WTC11 (cell line): ENCODE data around the gene CERS3. TPM values are rescaled to one million over a fixed set of nuclear protein-coding genes. Genes with fewer than 3 reads are reported as not detected.

Source experiments
- ATAC-seq: fragments of 200-7000 bp; cut with Tn5 transposase; 2 replicates; pipeline ENCODE4 v1.10.0; 2021; ENCODE audit warnings: mild to moderate bottlenecking, moderate library complexity
- CTCF ChIA-PET: fragments of 300-600 bp; sonication (Branson Sonifier 250); formaldehyde crosslinking; loops from one replicate; lab custom pipeline; 2021; ENCODE audit warnings: antibody characterized with exemption; lab: Charles Lee
- POLR2A ChIA-PET: fragments of 350-600 bp; sonication (Branson Sonifier 250); formaldehyde crosslinking; loops from one replicate; lab custom pipeline; 2021; ENCODE audit warnings: antibody characterized with exemption; lab: Charles Lee
- DNase-seq: peaks from one replicate; pipeline ENCODE4 v3.0.0; 2021; ENCODE audit warnings: low spot score
- H3K27ac Mint-ChIP-seq: 2 replicates; pipeline ENCODE4 v1.8.0; 2021; ENCODE audit warnings: mixed read lengths
- H3K27me3 Mint-ChIP-seq: 2 replicates; pipeline ENCODE4 v1.8.0; 2021; ENCODE audit warnings: low read depth, mild to moderate bottlenecking, moderate library complexity, mixed read lengths
- H3K36me3 Mint-ChIP-seq: 2 replicates; pipeline ENCODE4 v1.8.0; 2021; ENCODE audit warnings: mixed read lengths
- H3K4me1 Mint-ChIP-seq: 2 replicates; pipeline ENCODE4 v1.8.0; 2022; ENCODE audit warnings: mixed read lengths
- H3K4me3 Mint-ChIP-seq: 2 replicates; pipeline ENCODE4 v1.8.0; 2021; ENCODE audit warnings: mild to moderate bottlenecking, moderate library complexity, mixed read lengths
- H3K9me3 Mint-ChIP-seq: 2 replicates; pipeline ENCODE4 v1.8.0; 2021; ENCODE audit warnings: mixed read lengths
- ATF1 ChIP-seq: sonication (generic); formaldehyde crosslinking; IDR thresholded peaks from 2 replicates; pipeline ENCODE4 v1.8.1; 2023; ENCODE audit warnings: mild to moderate bottlenecking, moderate library complexity, missing genetic modification reagents
- CBFB ChIP-seq: sonication (generic); formaldehyde crosslinking; IDR thresholded peaks from 2 replicates; pipeline ENCODE4 v1.8.1; 2022; ENCODE audit warnings: mild to moderate bottlenecking, low read depth, missing genetic modification reagents
- CREB1 ChIP-seq: sonication (generic); formaldehyde crosslinking; IDR thresholded peaks from 2 replicates; pipeline ENCODE4 v1.8.0; 2023; ENCODE audit warnings: mild to moderate bottlenecking, missing genetic modification reagents
- CREM ChIP-seq: sonication (generic); formaldehyde crosslinking; IDR thresholded peaks from 2 replicates; pipeline ENCODE4 v1.8.1; 2022; ENCODE audit warnings: mild to moderate bottlenecking, missing genetic modification reagents, moderate library complexity
- ELF4 ChIP-seq: sonication (generic); formaldehyde crosslinking; IDR thresholded peaks from 2 replicates; pipeline ENCODE4 v1.8.1; 2022; ENCODE audit warnings: low read depth, mild to moderate bottlenecking, moderate library complexity, missing genetic modification reagents
- FOXP4 ChIP-seq: sonication (generic); formaldehyde crosslinking; IDR thresholded peaks from 2 replicates; pipeline ENCODE4 v1.8.0; 2022; ENCODE audit warnings: mild to moderate bottlenecking, missing genetic modification reagents
- GTF2I ChIP-seq: fragments of 250-450 bp; sonication (Bioruptor Pico); conservative IDR thresholded peaks from 2 replicates; pipeline ENCODE4 v1.4.0; 2021; ENCODE audit warnings: mild to moderate bottlenecking
- IRF1 ChIP-seq: sonication (generic); formaldehyde crosslinking; IDR thresholded peaks from 2 replicates; pipeline ENCODE4 v1.8.0; 2023; ENCODE audit warnings: missing genetic modification reagents
- IRF2 ChIP-seq: sonication (generic); formaldehyde crosslinking; IDR thresholded peaks from 2 replicates; pipeline ENCODE4 v1.8.0; 2022; ENCODE audit warnings: low read depth, missing genetic modification reagents, borderline replicate concordance
- MYBL2 ChIP-seq: sonication (generic); formaldehyde crosslinking; IDR thresholded peaks from 2 replicates; pipeline ENCODE4 v1.8.1; 2023; ENCODE audit warnings: mild to moderate bottlenecking, moderate library complexity, missing genetic modification reagents
- NFE2L1 ChIP-seq: sonication (generic); formaldehyde crosslinking; IDR thresholded peaks from 2 replicates; pipeline ENCODE4 v1.8.1; 2023; ENCODE audit warnings: missing genetic modification reagents
- NR2C2 ChIP-seq: sonication (generic); formaldehyde crosslinking; IDR thresholded peaks from 2 replicates; pipeline ENCODE4 v1.8.0; 2022; ENCODE audit warnings: mild to moderate bottlenecking, missing genetic modification reagents
- OVOL2 ChIP-seq: fragments of 250-450 bp; sonication (Bioruptor Pico); IDR thresholded peaks from 2 replicates; pipeline ENCODE4 v1.9.0; 2021; ENCODE audit warnings: mild to moderate bottlenecking, borderline replicate concordance
- RORB ChIP-seq: fragments of 250-450 bp; sonication (Bioruptor Pico); IDR thresholded peaks from 2 replicates; pipeline ENCODE4 v1.9.0; 2021; ENCODE audit warnings: mild to moderate bottlenecking
- STAT6 ChIP-seq: sonication (generic); formaldehyde crosslinking; conservative IDR thresholded peaks from 2 replicates; pipeline ENCODE4 v1.8.1; 2023; ENCODE audit warnings: mild to moderate bottlenecking, low read depth, missing genetic modification reagents, moderate library complexity
- TCF7 ChIP-seq: sonication (generic); formaldehyde crosslinking; IDR thresholded peaks from 2 replicates; pipeline ENCODE4 v1.8.0; 2022; ENCODE audit warnings: mild to moderate bottlenecking, low read depth, missing genetic modification reagents, moderate library complexity
- ZMAT4 ChIP-seq: fragments of 250-450 bp; sonication (Bioruptor Pico); IDR thresholded peaks from 2 replicates; pipeline ENCODE4 v1.9.0; 2021; ENCODE audit warnings: mild to moderate bottlenecking
- ZNF219 ChIP-seq: sonication (generic); formaldehyde crosslinking; IDR thresholded peaks from 2 replicates; pipeline ENCODE4 v1.8.0; 2023; ENCODE audit warnings: missing genetic modification reagents, mild to moderate bottlenecking, borderline replicate concordance
- ZNF423 ChIP-seq: fragments of 250-450 bp; sonication (Bioruptor Pico); IDR thresholded peaks from 2 replicates; pipeline ENCODE4 v2.1.2; 2022; ENCODE audit warnings: mild to moderate bottlenecking, moderate library complexity
- ZNF425 ChIP-seq: fragments of 250-450 bp; sonication (Bioruptor Pico); conservative IDR thresholded peaks from 2 replicates; pipeline ENCODE4 v1.9.0; 2021; ENCODE audit warnings: mild to moderate bottlenecking
- ZNF512 ChIP-seq: sonication (generic); formaldehyde crosslinking; IDR thresholded peaks from 2 replicates; pipeline ENCODE4 v1.8.1; 2022; ENCODE audit warnings: missing genetic modification reagents, borderline replicate concordance
- ZNF671 ChIP-seq: fragments of 250-450 bp; sonication (Bioruptor Pico); IDR thresholded peaks from 2 replicates; pipeline ENCODE4 v1.8.0; 2021; ENCODE audit warnings: mild to moderate bottlenecking
- ZSCAN18 ChIP-seq: fragments of 250-450 bp; sonication (Bioruptor Pico); IDR thresholded peaks from 2 replicates; pipeline ENCODE4 v2.1.2; 2022; ENCODE audit warnings: mild to moderate bottlenecking, moderate library complexity
- total RNA-seq: library from RNA; stranded (reverse); gene quantifications from 3 replicates; pipeline ENCODE4 v1.2.3, GENCODE V29; 2021

CERS3 gene
- total RNA-seq, 1 experiment from 2014 or later, result 0.74 TPM

GRCh38 chr15:100531823-100532327, 3.1 kb upstream of the CERS3 start:
- ChIA-PET POLR2A (no interaction called here), CTCF (interaction anchor here (0.9 kb wide), 1 partner anchor 182 kb away, joined by 3 read pairs; no protein-coding TSS in a partner anchor)
- DNase-seq (no peak), ATAC-seq (no peak)
- H3K4me1 Mint-ChIP-seq, result no peaks in the 10 kb centered on the region
- H3K27ac Mint-ChIP-seq, result no peak overlapping the region
- no peaks in the 10 kb centered on the region for H3K27me3 Mint-ChIP-seq
- peaks cover 3% of the 10 kb centered on the region for H3K9me3 Mint-ChIP-seq
- TF ChIP-seq ZNF219, result no peak
- TF ChIP-seq ZNF512, result no peak
- no peak for TF ChIP-seq ZSCAN18 (CRISPR knock-in tag)
- no peak for TF ChIP-seq GTF2I (CRISPR knock-in tag)
- no peak for TF ChIP-seq OVOL2 (CRISPR knock-in tag)
- H3K36me3 Mint-ChIP-seq, result no peaks in the 10 kb centered on the region
- no peak overlapping the region for H3K4me3 Mint-ChIP-seq

GRCh38 chr15:100531204-100531603, 2.5 kb upstream of the CERS3 start:
- POLR2A ChIA-PET, result no interaction called here
- ATAC-seq (no peak), DNase-seq (no peak)
- Mint-ChIP-seq H3K36me3 (no peaks in the 10 kb centered on the region), H3K4me3 (no peak overlapping the region), H3K27me3 (no peaks in the 10 kb centered on the region), H3K9me3 (no peaks in the 10 kb centered on the region), H3K27ac (no peak overlapping the region), H3K4me1 (no peaks in the 10 kb centered on the region)
- CTCF ChIA-PET, result no interaction called here
- TF ChIP-seq ZNF425 (CRISPR knock-in tag) (no peak), CREB1 (CRISPR knock-in tag) (no peak), NFE2L1 (CRISPR knock-in tag) (no peak), STAT6 (no peak), IRF1 (CRISPR knock-in tag) (no peak), IRF2 (CRISPR knock-in tag) (no peak), ZMAT4 (CRISPR knock-in tag) (no peak), MYBL2 (no peak), ZNF671 (CRISPR knock-in tag) (no peak), ATF1 (no peak), ZNF423 (no peak), NR2C2 (CRISPR knock-in tag) (no peak), CREM (CRISPR knock-in tag) (no peak), TCF7 (CRISPR knock-in tag) (no peak), CBFB (no peak), ELF4 (no peak), FOXP4 (CRISPR knock-in tag) (no peak), RORB (no peak)
